ENCODE data around the gene TMEM51. TPM values are rescaled to one million over a fixed set of nuclear protein-coding genes. Genes with fewer than 3 reads are reported as not detected.
A peak's percentile ranks its signal among the peaks of the same experiment; 100 is the strongest.

Gene TMEM51
- total and polyA plus RNA-seq, 2 of the 13 experiments (the other 11 are each of a cell fraction or from before 2014, with no cell fraction given), result 12.2 to 22.3 TPM

DNA sequence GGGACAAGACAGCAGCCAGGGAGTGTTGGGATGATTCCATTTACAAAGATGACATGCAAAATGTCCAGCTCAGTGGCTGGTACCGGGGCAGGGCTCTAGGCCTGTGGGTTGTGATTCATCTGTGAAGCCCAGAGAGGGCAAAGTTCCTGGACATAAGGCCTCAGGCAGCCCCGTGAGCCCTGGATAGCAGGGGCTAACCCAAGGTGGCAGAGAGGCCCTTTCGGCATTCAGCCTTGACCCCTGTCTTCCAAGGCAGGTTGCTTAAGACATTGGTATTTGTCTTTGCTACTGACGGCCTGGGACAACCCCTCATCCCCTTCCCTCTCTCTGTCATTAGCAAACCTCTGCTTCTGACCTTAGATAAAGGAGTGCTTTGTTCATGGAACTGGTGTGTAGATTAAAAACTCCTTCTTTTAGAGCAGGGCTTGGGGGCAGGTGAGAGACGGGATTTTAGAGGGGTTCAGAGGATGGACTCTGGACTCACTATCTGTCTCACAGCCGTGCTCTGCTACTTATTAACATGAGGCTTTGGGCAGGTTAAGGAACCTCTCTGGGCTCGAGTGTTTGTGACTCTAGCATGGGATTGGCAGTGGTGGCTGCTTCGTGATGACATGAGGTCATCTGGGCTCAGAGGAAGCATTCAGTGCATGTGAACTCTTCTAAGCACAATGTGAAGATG is 36.3 kb downstream of the TMEM51 start (continued):
- TF ChIP-seq, protein P1, sequence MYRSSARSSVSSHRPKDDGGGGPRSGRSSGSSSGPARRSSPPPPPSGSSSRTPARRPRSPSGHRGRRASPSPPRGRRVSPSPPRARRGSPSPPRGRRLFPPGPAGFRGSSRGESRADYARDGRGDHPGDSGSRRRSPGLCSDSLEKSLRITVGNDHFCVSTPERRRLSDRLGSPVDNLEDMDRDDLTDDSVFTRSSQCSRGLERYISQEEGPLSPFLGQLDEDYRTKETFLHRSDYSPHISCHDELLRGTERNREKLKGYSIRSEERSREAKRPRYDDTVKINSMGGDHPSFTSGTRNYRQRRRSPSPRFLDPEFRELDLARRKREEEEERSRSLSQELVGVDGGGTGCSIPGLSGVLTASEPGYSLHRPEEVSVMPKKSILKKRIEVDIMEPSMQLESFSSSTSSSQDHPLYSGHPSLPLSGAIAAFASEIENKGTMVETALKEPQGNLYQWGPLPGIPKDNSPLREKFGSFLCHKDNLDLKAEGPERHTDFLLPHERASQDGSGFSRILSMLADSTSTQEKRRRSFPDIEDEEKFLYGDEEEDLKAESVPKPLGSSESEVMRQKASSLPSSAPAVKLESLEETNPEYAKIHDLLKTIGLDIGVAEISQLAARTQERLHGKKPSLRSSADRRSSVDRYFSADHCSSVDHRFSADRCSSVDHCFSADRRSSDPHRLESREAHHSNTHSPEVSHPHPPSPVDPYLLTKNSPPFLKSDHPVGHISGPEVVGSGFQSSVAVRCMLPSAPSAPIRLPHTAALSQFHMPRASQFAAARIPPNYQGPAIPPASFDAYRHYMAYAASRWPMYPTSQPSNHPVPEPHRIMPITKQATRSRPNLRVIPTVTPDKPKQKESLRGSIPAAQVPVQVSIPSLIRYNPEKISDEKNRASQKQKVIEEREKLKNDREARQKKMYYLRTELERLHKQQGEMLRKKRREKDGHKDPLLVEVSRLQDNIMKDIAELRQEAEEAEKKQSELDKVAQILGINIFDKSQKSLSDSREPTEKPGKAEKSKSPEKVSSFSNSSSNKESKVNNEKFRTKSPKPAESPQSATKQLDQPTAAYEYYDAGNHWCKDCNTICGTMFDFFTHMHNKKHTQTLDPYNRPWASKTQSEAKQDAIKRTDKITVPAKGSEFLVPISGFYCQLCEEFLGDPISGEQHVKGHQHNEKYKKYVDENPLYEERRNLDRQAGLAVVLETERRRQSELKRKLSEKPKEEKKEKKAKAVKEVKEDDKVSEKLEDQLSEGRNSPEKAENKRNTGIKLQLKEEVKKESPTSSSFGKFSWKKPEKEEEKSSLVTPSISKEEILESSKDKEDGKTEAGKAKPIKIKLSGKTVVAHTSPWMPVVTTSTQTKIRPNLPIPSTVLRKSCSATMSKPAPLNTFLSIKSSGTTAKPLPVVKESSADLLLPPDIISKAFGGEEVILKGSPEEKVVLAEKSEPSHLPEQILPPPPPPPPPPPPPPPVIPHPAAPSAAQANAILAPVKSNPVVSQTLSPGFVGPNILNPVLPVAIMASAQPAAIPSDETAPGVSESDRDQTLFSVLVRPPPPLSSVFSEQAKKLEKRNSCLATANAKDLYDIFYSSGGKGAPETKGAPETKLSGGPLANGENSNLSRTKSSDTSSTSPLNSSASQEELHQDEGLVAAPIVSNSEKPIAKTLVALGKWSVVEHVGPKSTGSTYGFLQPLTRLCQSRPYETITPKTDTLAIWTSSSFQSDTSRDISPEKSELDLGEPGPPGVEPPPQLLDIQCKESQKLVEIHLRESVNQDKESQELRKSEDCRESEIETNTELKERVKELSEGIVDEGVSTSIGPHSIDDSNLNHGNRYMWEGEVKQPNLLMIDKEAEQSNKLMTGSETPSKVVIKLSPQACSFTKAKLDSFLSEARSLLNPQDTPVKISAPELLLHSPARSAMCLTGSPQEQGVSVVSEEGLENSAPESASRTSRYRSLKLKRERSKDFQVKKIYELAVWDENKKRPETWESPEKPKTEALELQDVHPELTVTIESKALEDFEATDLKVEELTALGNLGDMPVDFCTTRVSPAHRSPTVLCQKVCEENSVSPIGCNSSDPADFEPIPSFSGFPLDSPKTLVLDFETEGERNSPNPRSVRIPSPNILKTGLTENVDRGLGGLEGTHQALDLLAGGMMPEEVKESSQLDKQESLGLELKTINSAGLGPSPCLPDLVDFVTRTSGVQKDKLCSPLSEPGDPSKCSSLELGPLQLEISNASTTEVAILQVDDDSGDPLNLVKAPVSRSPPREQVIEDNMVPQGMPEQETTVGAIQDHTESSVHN (CRISPR knock-in tag; IDR thresholded peaks at IDR 0.05), result 0 out of 2 replicates have a peak, but pooled peaks have one; percentile 74
- TF ChIP-seq, protein P2, sequence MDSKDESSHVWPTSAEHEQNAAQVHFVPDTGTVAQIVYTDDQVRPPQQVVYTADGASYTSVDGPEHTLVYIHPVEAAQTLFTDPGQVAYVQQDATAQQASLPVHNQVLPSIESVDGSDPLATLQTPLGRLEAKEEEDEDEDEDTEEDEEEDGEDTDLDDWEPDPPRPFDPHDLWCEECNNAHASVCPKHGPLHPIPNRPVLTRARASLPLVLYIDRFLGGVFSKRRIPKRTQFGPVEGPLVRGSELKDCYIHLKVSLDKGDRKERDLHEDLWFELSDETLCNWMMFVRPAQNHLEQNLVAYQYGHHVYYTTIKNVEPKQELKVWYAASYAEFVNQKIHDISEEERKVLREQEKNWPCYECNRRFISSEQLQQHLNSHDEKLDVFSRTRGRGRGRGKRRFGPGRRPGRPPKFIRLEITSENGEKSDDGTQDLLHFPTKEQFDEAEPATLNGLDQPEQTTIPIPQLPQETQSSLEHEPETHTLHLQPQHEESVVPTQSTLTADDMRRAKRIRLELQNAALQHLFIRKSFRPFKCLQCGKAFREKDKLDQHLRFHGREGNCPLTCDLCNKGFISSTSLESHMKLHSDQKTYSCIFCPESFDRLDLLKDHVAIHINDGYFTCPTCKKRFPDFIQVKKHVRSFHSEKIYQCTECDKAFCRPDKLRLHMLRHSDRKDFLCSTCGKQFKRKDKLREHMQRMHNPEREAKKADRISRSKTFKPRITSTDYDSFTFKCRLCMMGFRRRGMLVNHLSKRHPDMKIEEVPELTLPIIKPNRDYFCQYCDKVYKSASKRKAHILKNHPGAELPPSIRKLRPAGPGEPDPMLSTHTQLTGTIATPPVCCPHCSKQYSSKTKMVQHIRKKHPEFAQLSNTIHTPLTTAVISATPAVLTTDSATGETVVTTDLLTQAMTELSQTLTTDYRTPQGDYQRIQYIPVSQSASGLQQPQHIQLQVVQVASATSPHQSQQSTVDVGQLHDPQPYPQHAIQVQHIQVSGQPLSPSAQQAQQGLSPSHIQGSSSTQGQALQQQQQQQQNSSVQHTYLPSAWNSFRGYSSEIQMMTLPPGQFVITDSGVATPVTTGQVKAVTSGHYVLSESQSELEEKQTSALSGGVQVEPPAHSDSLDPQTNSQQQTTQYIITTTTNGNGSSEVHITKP (CRISPR knock-in tag; IDR thresholded peaks at IDR 0.05; ENCODE audit: low read depth), result no peak; the same call in 1 of the 2 replicates
- TF ChIP-seq ZNF138 (CRISPR knock-in tag; IDR thresholded peaks at IDR 0.05; ENCODE audit: low read depth) (0 out of 2 replicates have a peak, but pooled peaks have one; percentile 47), ZNF772 (CRISPR knock-in tag; IDR thresholded peaks at IDR 0.05) (0 out of 2 replicates have a peak, but pooled peaks have one; percentile 43), FOSL1 (CRISPR knock-in tag; IDR thresholded peaks at IDR 0.05; ENCODE audit: borderline replicate concordance) (no peak), ZNF124 (CRISPR knock-in tag; IDR thresholded peaks at IDR 0.05) (peak; percentile 48; the same call in 1 of the 2 replicates), KLF9 (CRISPR knock-in tag; IDR thresholded peaks at IDR 0.05; ENCODE audit: low read depth) (no peak)
- TF ChIP-seq, protein P3, sequence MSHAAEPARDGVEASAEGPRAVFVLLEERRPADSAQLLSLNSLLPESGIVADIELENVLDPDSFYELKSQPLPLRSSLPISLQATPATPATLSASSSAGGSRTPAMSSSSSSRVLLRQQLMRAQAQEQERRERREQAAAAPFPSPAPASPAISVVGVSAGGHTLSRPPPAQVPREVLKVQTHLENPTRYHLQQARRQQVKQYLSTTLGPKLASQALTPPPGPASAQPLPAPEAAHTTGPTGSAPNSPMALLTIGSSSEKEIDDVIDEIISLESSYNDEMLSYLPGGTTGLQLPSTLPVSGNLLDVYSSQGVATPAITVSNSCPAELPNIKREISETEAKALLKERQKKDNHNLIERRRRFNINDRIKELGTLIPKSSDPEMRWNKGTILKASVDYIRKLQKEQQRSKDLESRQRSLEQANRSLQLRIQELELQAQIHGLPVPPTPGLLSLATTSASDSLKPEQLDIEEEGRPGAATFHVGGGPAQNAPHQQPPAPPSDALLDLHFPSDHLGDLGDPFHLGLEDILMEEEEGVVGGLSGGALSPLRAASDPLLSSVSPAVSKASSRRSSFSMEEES (CRISPR knock-in tag; IDR thresholded peaks at IDR 0.05), result 0 out of 2 replicates have a peak, but pooled peaks have one; percentile 28
- TF ChIP-seq, protein P4, sequence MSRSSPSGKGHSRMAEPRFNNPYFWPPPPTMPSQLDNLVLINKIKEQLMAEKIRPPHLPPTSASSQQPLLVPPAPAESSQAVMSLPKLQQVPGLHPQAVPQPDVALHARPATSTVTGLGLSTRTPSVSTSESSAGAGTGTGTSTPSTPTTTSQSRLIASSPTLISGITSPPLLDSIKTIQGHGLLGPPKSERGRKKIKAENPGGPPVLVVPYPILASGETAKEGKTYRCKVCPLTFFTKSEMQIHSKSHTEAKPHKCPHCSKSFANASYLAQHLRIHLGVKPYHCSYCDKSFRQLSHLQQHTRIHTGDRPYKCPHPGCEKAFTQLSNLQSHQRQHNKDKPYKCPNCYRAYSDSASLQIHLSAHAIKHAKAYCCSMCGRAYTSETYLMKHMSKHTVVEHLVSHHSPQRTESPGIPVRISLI (CRISPR knock-in tag; IDR thresholded peaks at IDR 0.05; ENCODE audit: borderline replicate concordance), result peak; percentile 27; the same call in 1 of the 2 replicates
- TF ChIP-seq, protein P5, sequence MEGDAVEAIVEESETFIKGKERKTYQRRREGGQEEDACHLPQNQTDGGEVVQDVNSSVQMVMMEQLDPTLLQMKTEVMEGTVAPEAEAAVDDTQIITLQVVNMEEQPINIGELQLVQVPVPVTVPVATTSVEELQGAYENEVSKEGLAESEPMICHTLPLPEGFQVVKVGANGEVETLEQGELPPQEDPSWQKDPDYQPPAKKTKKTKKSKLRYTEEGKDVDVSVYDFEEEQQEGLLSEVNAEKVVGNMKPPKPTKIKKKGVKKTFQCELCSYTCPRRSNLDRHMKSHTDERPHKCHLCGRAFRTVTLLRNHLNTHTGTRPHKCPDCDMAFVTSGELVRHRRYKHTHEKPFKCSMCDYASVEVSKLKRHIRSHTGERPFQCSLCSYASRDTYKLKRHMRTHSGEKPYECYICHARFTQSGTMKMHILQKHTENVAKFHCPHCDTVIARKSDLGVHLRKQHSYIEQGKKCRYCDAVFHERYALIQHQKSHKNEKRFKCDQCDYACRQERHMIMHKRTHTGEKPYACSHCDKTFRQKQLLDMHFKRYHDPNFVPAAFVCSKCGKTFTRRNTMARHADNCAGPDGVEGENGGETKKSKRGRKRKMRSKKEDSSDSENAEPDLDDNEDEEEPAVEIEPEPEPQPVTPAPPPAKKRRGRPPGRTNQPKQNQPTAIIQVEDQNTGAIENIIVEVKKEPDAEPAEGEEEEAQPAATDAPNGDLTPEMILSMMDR (CRISPR knock-in tag; IDR thresholded peaks at IDR 0.05), result peak; percentile 33; the same call in 1 of the 2 replicates
